Adrenal gland (tissue), 5 donors: ENCODE results near the gene TRNAU1AP.
"Not testable (repeated sequence)": the region's sequence is repeated elsewhere in the genome, so short reads cannot be mapped to it uniquely, and the experiment has no call there.

Source experiments
- CTCF ChIP-seq, 6 experiments: fragments of 450-650 bp in 4 of 6; fragments of 200-600 bp in 2 of 6; sonication (generic) in 1 of 6; IDR thresholded peaks; 1 replicate in 5 of 6; 2 replicates in 1 of 6; pipeline versions ENCODE4 v1.5.1 to v1.8.0; 2016 to 2021; ENCODE audit warnings: antibody characterized with exemption in 6 of 6, mild to moderate bottlenecking in 2 of 6, moderate library complexity in 1 of 6
- POLR2A ChIP-seq, 2 donors: fragments of 450-650 bp; IDR thresholded peaks; one replicate each; pipeline ENCODE4 v1.6.1; 2017; ENCODE audit warnings: antibody characterized with exemption in 2 of 2, mild to moderate bottlenecking in 2 of 2, moderate library complexity in 1 of 2
- donor health status: DM: no; HTN: no; CAD: no.

GRCh38 chr1:28541414-28542015 lies 11.4 kb upstream of the TRNAU1AP start:
- TF ChIP-seq CTCF, POLR2A (IDR thresholded peaks at IDR 0.05): not testable (repeated sequence)
